AG10803 (cell line): Measurements from ENCODE around the gene ABHD11.

Experiments
- DNase-seq: peaks from one replicate; pipeline ENCODE4 v3.0.0; 2010; ENCODE audit warnings: low read depth
- H3K4me3 ChIP-seq: 2 replicates; pipeline ENCODE4 v1.5.1; 2011; ENCODE audit warnings: mild to moderate bottlenecking, low read length, control low read depth
- TF ChIP-seq, protein P1 (sequence below): conservative IDR thresholded peaks from 2 replicates; pipeline ENCODE4 v1.5.1; 2011; ENCODE audit warnings: mild to moderate bottlenecking, low read length, control low read depth, inconsistent platforms

Gene ABHD11

DNA sequence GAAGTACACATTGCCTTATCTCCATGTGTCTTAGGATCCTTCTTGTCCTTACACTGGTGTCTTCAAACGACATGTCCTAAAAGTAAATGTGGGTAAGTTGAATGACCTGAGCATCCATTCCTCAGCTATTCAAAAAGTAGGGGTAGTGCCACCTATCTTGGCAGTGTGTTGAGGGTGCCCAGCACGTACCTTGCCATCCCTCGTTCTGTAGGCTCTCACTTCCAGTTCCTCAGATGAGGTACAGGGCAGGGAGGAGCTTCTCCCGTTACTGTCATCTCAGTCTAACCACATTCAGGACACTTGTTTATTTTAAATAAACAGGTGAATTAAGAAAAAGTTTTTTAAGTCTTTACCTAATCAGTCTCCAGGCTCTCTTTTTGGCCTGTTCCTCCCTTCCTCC, 42.2 kb downstream of the ABHD11 start:
- H3K4me3 ChIP-seq = no peak overlapping the region
- no peak for DNase-seq
- TF ChIP-seq, protein P1, sequence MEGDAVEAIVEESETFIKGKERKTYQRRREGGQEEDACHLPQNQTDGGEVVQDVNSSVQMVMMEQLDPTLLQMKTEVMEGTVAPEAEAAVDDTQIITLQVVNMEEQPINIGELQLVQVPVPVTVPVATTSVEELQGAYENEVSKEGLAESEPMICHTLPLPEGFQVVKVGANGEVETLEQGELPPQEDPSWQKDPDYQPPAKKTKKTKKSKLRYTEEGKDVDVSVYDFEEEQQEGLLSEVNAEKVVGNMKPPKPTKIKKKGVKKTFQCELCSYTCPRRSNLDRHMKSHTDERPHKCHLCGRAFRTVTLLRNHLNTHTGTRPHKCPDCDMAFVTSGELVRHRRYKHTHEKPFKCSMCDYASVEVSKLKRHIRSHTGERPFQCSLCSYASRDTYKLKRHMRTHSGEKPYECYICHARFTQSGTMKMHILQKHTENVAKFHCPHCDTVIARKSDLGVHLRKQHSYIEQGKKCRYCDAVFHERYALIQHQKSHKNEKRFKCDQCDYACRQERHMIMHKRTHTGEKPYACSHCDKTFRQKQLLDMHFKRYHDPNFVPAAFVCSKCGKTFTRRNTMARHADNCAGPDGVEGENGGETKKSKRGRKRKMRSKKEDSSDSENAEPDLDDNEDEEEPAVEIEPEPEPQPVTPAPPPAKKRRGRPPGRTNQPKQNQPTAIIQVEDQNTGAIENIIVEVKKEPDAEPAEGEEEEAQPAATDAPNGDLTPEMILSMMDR = no peak

DNA sequence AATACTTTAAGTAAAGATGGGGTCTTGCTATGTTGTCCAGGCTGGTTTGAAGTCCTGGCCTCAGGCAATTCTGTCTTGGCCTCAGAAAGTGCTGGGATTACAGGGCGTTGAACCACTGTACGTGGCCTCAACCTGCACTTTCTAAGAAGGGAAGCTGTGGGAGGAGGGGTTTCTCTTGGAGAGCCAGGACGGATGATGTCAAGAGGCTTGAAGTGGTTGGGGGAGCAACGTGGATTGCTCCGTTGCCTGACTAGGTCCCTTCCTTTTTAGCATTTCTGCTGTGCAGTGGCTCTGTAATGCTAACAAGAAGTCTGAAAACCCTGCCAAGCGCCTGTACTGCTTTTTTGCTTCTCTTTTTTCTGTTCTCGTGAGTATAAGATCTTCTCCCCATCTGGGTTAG, 48.0 kb downstream of the ABHD11 start:
- TF ChIP-seq, protein P1 = no peak
- DNase-seq = no peak
- H3K4me3 ChIP-seq = no peak overlapping the region

DNA sequence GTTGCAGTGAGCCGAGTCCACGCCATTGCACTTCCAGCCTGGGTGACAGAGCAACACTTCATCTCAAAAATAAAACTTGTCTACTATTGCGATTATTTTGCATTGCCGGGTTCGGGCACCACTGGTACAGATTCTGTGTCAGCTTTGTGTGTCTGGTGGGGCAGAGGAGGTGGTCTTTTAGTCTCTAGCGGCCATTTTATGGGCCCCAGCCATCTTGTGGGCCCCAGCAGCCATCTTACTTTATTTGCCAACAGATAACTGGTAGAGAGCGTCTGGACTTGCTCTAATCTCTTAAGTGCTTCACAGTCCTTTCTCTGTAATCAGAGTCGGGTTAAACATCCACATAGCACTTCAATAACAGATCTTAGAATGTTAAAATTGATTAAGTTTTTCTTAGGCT, 50.3 kb downstream of the ABHD11 start:
- no peak for DNase-seq
- TF ChIP-seq, protein P1 = no peak
- H3K4me3 ChIP-seq = no peak overlapping the region
